Measurements from ENCODE around the gene PDE3A.

The PDE3A gene

DNA sequence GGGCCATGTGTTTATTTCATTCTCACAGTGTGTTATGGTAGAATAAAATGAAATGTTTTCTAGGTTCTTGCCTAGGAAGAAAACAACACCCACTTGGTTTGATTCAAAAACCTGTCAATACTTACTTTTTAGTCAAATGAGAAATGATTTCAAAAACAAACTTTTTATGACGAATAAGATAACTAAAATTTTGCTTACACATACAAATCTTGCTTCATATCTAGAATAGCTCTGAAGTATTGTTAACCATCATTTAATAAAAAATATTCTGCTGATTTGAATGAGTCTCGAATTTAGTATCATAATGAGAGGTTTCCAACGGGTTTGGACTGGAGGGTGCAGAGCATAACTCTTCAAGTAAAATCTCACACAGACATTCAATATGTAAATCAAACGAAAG lies 350.0 kb downstream of the PDE3A start:
- H3K14ac ChIP-seq (ENCODE audit: low read length) = no peak overlapping the region
- H2BK12ac ChIP-seq (ENCODE audit: low read length) = no peak overlapping the region
- WGBS, 2 donors (ENCODE audit: extremely low coverage in 2 of 2, insufficient read length in 2 of 2, insufficient replicate concordance in 1 of 2) = no CpG with 5 or more reads among the region's 4 CpGs
- no peaks in the 10 kb centered on the region for H3K36me3 ChIP-seq (replicated peaks in 1 of 2; ENCODE audit: control insufficient read depth in 2 of 2, insufficient read depth in 2 of 2, low read length in 2 of 2)
- no peak for DNase-seq (ENCODE audit: low spot score)
- no peak overlapping the region for H3K27ac ChIP-seq (replicated peaks; ENCODE audit: low read length)
- no peak overlapping the region for H3K23ac ChIP-seq (ENCODE audit: low read depth, low read length, poor library complexity)
- no peak overlapping the region for H2AK5ac ChIP-seq (ENCODE audit: low read depth, low read length)
- H4K91ac ChIP-seq (ENCODE audit: low read depth, low read length, poor library complexity) = no peak overlapping the region
- H2BK120ac ChIP-seq (ENCODE audit: low read depth, low read length) = no peak overlapping the region
- H3K4me1 ChIP-seq (ENCODE audit: control insufficient read depth in 2 of 2, insufficient read depth in 1 of 2, low read depth in 1 of 2, low read length in 2 of 2) = no peaks in the 10 kb centered on the region
- H3K4me2 ChIP-seq (ENCODE audit: insufficient read depth, low read length, poor library complexity, severe bottlenecking) = no peak overlapping the region
- H2AFZ ChIP-seq (ENCODE audit: low read length) = no peak overlapping the region
- H3K9me3 ChIP-seq (replicated peaks in 1 of 2; ENCODE audit: control insufficient read depth in 2 of 2, insufficient read depth in 1 of 2, low read depth in 1 of 2, low read length in 2 of 2) = no peaks in the 10 kb centered on the region
- no peak overlapping the region for H3K18ac ChIP-seq (ENCODE audit: low read length)
- H2BK5ac ChIP-seq (ENCODE audit: low read length) = no peak overlapping the region
- H3K4ac ChIP-seq (ENCODE audit: low read length) = no peak overlapping the region
- H3K27me3 ChIP-seq (ENCODE audit: control insufficient read depth in 3 of 3, insufficient read depth in 3 of 3, low read depth in 1 of 3, low read length in 3 of 3) = no peaks in the 10 kb centered on the region
- H3K79me1 ChIP-seq (ENCODE audit: low read depth, low read length) = no peaks in the 10 kb centered on the region
- no peak overlapping the region for H2BK15ac ChIP-seq (ENCODE audit: low read length)
- no peak overlapping the region for H3K4me3 ChIP-seq (ENCODE audit: low read length in 2 of 2)
- no peak overlapping the region for H3K9ac ChIP-seq (ENCODE audit: low read depth, low read length, poor library complexity)
- no peak overlapping the region for H4K8ac ChIP-seq (ENCODE audit: low read depth, low read length)

DNA sequence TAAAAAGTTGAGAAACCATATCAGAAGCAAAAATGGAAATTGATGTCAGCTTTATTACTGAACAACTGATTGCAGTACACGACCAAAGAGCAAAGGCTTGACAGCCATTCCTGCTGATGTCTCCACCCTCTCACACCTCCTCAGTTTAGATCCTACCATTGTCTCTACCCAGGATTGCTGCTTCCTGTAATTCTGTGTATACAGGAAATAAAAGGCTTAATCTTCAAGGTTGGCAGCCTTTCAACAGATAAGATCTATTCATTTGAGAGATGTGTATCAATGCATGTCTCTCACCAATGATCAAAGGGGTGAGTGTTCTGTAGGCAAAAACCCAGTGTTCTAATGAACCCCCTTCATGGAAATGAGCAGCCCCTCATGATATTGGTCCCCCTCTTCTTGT lies 353.8 kb downstream of the PDE3A start:
- Histone ChIP-seq H3K4me3 (ENCODE audit: low read length in 2 of 2) (no peak overlapping the region), H3K4me2 (ENCODE audit: insufficient read depth, low read length, poor library complexity, severe bottlenecking) (no peak overlapping the region), H3K79me1 (ENCODE audit: low read depth, low read length) (no peaks in the 10 kb centered on the region), H2BK120ac (ENCODE audit: low read depth, low read length) (no peak overlapping the region), H3K23ac (ENCODE audit: low read depth, low read length, poor library complexity) (no peak overlapping the region), H2AFZ (ENCODE audit: low read length) (no peak overlapping the region), H3K18ac (ENCODE audit: low read length) (no peak overlapping the region), H3K27me3 (ENCODE audit: control insufficient read depth in 3 of 3, insufficient read depth in 3 of 3, low read depth in 1 of 3, low read length in 3 of 3) (no peaks in the 10 kb centered on the region), H4K91ac (ENCODE audit: low read depth, low read length, poor library complexity) (no peak overlapping the region), H4K8ac (ENCODE audit: low read depth, low read length) (no peak overlapping the region), H3K14ac (ENCODE audit: low read length) (no peak overlapping the region), H2BK15ac (ENCODE audit: low read length) (no peak overlapping the region), H3K27ac (replicated peaks; ENCODE audit: low read length) (no peak overlapping the region), H3K36me3 (replicated peaks in 1 of 2; ENCODE audit: control insufficient read depth in 2 of 2, insufficient read depth in 2 of 2, low read length in 2 of 2) (no peaks in the 10 kb centered on the region), H2BK12ac (ENCODE audit: low read length) (no peak overlapping the region), H3K9ac (ENCODE audit: low read depth, low read length, poor library complexity) (no peak overlapping the region), H3K4ac (ENCODE audit: low read length) (no peak overlapping the region), H3K4me1 (ENCODE audit: control insufficient read depth in 2 of 2, insufficient read depth in 1 of 2, low read depth in 1 of 2, low read length in 2 of 2) (no peaks in the 10 kb centered on the region), H2AK5ac (ENCODE audit: low read depth, low read length) (no peak overlapping the region), H2BK5ac (ENCODE audit: low read length) (no peak overlapping the region), H3K9me3 (replicated peaks in 1 of 2; ENCODE audit: control insufficient read depth in 2 of 2, insufficient read depth in 1 of 2, low read depth in 1 of 2, low read length in 2 of 2) (no peaks in the 10 kb centered on the region)
- DNase-seq (ENCODE audit: low spot score) = no peak
- WGBS, 2 donors (ENCODE audit: extremely low coverage in 2 of 2, insufficient read length in 2 of 2, insufficient replicate concordance in 1 of 2) = no CpG with 5 or more reads among the region's 1 CpG

DNA sequence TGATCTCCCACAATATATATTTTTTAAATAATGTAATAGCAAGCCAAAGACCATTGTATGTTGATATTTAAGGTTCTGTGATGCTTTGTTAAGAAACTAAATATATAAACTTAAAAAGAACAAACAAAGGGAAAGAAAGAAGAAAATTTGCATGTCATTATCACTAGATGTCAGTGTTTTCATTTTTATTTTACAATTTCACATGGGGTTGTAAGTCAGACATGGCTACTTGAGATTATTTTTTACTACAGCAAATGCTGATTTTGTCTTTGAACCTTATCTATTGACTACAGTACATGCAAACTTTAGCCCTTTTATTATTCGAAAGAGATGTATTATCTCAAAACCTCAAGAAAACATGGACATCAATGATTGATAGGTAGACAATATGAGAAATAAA lies 362.9 kb downstream of the PDE3A start:
- Histone ChIP-seq H2AK5ac (ENCODE audit: low read depth, low read length) (no peak overlapping the region), H3K18ac (ENCODE audit: low read length) (no peak overlapping the region), H3K4me3 (ENCODE audit: low read length in 2 of 2) (no peak overlapping the region), H2BK15ac (ENCODE audit: low read length) (no peak overlapping the region), H3K27me3 (ENCODE audit: control insufficient read depth in 3 of 3, insufficient read depth in 3 of 3, low read depth in 1 of 3, low read length in 3 of 3) (no peaks in the 10 kb centered on the region), H3K23ac (ENCODE audit: low read depth, low read length, poor library complexity) (no peak overlapping the region), H3K4me2 (ENCODE audit: insufficient read depth, low read length, poor library complexity, severe bottlenecking) (no peak overlapping the region), H3K36me3 (replicated peaks in 1 of 2; ENCODE audit: control insufficient read depth in 2 of 2, insufficient read depth in 2 of 2, low read length in 2 of 2) (no peaks in the 10 kb centered on the region), H2AFZ (ENCODE audit: low read length) (no peak overlapping the region), H3K14ac (ENCODE audit: low read length) (no peak overlapping the region), H3K9me3 (replicated peaks in 1 of 2; ENCODE audit: control insufficient read depth in 2 of 2, insufficient read depth in 1 of 2, low read depth in 1 of 2, low read length in 2 of 2) (no peaks in the 10 kb centered on the region), H2BK5ac (ENCODE audit: low read length) (no peak overlapping the region), H3K9ac (ENCODE audit: low read depth, low read length, poor library complexity) (no peak overlapping the region), H3K4ac (ENCODE audit: low read length) (no peak overlapping the region), H2BK12ac (ENCODE audit: low read length) (no peak overlapping the region), H3K79me1 (ENCODE audit: low read depth, low read length) (no peaks in the 10 kb centered on the region), H3K27ac (replicated peaks; ENCODE audit: low read length) (no peak overlapping the region), H4K8ac (ENCODE audit: low read depth, low read length) (no peak overlapping the region), H3K4me1 (ENCODE audit: control insufficient read depth in 2 of 2, insufficient read depth in 1 of 2, low read depth in 1 of 2, low read length in 2 of 2) (no peaks in the 10 kb centered on the region), H4K91ac (ENCODE audit: low read depth, low read length, poor library complexity) (no peak overlapping the region), H2BK120ac (ENCODE audit: low read depth, low read length) (no peak overlapping the region)
- WGBS, 2 donors (ENCODE audit: extremely low coverage in 2 of 2, insufficient read length in 2 of 2, insufficient replicate concordance in 1 of 2) = no CpG with 5 or more reads among the region's 1 CpG
- no peak for DNase-seq (ENCODE audit: low spot score)

All from neuronal stem cell (in vitro differentiated cells).